Measurements from ENCODE around the gene NOTCH3.

DNA sequence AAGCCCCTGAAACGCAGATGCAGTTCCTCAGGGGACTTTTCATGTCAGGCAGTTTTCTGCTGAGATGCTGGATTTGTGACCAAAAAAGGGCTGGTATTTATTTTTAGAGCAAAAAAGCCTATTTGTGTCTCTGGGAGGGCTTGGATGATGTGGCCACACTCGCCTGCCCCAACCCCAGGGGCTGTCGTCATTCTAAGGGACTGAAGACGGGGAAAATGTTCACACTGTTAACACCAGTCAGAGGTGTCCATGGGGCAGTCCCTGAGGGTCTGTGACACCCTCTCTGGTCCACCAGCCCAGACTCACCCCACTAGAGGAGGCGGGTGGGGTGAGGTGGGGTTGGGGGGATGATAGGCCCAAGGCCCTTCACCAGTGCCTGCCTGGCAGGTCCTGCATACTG, 47.3 kb upstream of the NOTCH3 start:
- TF ChIP-seq POLR2AphosphoS5 (IDR thresholded peaks at IDR 0.05; ENCODE audit: borderline replicate concordance, low read depth, low read length) (no peak), EZH2 (IDR thresholded peaks at IDR 0.05) (no peak)

Data from SK-N-MC (cell line).